ENCODE data around the gene SLC22A12.
"Not testable (repeated sequence)": the region's sequence is repeated elsewhere in the genome, so short reads cannot be mapped to it uniquely, and the experiment has no call there.

SLC22A12 gene

DNA sequence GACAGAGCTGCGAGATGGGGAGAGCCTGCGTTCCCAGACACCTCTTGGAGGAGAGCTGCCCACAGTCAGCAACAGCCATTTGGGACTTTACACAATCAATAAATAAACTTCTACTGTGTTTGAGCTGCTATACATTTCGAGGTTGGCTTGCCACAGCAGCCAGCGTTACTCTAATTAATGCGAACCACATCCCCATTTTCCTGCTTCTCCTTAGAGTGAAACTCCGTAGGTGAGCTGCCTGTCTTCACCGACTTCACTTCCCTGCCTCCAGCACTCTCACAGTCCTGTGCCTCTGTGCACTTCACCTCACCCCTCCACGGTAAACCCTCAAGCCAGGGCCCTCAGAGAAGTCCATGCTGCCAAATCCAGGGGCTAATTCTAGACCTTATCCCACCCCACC, 5.9 kb upstream of the SLC22A12 start:
- DNase-seq (ENCODE audit: low spot score) = no peak

DNA sequence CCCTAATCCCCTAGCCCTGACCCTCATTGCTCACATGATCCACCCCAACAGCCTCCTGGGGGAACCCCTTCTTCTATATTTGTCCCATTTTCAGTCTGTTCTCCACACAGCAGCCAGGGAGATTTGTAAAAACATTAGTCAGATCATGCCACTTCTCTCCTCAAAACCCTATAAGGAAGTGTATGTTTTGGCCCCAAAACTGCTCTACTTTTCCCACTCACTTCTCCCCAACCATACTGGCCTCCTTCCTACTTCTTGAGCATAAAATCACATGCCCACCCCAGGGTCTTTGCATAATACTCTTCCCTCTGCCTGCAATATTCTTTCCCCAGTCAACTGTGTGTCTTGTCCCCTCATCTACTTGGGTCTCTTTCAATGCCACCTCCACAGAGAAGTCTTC, 4.7 kb upstream of the SLC22A12 start:
- DNase-seq (ENCODE audit: low spot score) = no peak

DNA sequence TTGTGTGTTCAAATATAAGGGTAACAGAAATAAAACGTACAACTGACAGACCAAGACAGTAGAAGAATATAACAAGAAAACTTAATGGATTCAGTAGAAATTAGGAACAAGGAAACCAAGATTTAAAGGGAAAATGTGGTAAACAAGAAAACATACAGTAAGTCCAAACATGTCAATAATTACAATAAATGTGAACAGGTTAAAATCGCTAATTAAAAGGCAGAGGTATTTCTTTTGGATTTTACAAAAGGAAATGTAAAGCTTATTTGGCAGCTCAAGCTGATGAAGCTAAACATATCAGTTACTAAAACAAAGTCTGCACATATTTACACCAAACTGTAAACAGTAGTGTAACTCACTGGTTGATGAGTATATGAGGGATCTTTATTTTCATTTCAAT, 2.3 kb upstream of the SLC22A12 start:
- no peak for DNase-seq (ENCODE audit: low spot score)

DNA sequence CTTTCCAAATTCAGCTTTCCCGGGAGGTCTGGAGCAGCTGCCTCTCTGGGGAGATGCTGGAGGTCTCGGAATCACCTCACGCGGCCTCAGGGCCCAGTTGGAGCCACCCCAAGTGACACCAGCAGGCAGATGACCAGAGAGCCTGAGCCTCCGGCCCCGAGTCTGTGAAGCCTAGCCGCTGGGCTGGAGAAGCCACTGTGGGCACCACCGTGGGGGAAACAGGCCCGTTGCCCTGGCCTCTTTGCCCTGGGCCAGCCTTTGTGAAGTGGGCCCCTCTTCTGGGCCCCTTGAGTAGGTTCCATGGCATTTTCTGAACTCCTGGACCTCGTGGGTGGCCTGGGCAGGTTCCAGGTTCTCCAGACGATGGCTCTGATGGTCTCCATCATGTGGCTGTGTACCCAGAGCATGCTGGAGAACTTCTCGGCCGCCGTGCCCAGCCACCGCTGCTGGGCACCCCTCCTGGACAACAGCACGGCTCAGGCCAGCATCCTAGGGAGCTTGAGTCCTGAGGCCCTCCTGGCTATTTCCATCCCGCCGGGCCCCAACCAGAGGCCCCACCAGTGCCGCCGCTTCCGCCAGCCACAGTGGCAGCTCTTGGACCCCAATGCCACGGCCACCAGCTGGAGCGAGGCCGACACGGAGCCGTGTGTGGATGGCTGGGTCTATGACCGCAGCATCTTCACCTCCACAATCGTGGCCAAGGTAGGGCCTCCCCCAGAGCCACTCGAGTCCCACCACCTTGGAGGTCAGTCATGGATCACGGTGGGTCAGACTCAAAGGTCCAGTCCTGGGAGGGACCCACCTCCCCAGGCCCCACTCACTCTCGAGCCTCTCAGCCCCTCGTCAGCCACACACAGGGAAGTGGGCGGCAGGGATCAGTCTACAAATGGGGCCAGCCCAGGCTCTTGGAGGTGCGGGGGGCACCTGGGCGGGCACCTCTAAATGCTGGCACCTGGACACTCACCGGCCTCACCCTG, 525 bp downstream of the SLC22A12 start:
- no peak for DNase-seq (ENCODE audit: low spot score)

DNA sequence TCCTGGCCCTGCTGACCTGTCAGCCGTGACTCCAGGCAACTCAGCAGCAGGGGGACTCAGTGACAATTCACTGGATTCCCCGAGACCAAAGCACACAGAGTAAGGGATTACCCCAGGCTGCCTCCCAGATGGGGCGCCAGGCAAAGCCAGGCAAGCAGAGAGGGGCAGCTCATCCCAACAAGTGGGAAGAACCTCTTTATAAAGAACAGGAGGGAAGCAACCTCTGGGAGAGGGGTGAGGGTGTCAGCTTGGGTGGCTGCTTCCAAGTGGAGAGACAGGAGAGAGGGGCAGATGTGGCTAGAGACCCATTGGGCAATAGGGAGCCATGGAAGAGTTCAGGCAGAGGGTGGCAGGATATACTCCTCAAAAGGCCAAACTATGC, 1.2 kb downstream of the SLC22A12 start:
- DNase-seq (ENCODE audit: low spot score) = no peak

DNA sequence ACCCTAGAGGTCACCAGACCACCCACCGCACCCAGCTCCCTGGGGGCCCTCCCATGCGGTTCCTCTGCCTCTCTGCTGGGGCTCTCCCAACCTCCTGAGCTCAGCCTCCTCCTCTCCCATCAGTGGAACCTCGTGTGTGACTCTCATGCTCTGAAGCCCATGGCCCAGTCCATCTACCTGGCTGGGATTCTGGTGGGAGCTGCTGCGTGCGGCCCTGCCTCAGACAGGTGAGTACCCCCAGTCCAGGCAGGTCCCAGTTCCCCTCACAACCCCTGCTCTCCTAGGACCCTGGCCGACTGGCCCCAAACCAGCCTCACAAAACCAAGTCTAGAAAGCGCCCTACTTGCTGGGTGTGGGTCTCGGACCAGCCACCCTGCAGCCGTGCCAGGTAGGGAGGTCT, 1.6 kb downstream of the SLC22A12 start:
- DNase-seq (ENCODE audit: low spot score) = no peak

DNA sequence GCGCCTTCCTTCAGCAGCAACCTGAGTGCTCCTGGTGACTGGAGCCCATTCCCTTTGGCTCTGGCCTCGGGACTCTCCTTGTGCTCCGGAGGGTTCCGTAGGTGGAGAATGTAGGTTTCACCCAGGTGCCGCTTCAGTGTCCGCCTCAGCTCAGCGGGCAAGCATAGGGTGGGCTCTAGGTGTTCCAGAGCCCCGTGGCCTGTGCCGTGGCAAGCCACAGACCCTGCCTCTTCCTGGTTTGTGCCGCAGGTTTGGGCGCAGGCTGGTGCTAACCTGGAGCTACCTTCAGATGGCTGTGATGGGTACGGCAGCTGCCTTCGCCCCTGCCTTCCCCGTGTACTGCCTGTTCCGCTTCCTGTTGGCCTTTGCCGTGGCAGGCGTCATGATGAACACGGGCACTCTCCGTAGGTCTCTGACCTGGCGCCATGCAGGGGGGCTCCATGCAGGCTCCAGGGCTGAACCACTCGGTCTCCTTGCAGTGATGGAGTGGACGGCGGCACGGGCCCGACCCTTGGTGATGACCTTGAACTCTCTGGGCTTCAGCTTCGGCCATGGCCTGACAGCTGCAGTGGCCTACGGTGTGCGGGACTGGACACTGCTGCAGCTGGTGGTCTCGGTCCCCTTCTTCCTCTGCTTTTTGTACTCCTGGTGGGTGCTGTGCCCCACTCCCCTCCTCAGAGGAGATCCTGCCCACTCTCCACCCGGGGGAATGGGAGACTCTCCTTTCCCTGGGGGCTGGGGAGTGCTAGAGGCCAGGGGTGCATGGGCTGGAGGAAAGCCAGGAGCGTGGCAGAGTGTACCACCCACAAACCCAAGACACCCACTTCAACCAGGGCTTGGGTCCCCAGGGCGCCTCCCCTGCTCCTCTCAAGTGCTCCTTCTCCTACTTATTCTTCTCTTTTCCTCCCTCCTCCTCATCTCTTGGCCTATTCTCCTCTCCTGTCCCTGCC, 2.4 kb downstream of the SLC22A12 start:
- no peak for DNase-seq (ENCODE audit: low spot score)

DNA sequence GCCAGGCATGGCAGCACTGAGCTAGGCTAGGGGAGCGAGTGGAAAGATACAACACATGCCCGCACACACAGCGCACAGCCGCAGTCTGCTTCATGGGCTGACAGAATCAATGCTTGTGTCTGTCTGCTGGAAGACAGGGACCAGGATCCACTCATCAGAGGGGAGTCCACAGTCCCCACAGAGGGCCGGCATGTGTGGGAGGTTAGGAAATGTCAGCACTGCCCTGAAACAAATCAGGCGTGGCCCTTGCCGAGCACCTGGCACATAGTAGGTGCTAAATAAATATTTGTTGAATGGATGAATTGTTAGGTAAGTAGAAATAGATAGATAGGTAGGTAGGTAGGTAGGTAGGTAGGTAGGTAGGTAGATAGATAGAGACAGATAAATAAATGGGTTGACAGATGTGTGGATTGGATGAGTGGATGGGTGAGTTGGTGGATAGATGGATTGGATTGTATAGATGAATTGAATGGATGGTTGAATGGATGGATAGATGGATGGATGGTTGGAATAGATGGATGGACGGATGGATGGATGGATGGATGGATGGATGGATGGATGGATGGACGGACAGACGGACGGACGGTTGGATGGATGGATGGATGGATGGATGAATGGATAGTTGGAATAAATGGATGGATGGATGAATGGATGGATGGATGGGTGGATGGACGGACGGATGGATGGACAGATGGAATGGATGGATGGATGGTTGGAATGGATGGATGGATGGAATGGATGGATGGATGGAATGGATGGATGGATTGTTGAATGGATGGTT, 3.3 kb downstream of the SLC22A12 start:
- DNase-seq (ENCODE audit: low spot score) = no peak

DNA sequence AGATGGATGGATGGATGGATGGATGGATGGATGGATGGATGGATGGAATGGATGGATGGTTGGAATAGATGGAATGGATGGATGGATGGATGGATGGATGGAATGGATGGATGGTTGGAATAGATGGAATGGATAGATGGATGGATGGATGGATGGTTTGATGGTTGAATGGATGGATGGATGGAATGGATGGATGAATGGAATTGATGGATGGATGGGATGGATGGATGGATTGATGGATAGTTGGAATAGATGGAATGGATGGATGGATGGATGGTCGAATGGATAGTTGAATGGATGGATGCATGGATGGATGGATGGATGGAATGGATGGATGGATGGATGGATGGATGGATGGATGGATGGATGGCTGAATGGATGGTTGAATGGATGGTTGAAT, 4.9 kb downstream of the SLC22A12 start:
- not testable (repeated sequence) for DNase-seq (ENCODE audit: low spot score)

DNA sequence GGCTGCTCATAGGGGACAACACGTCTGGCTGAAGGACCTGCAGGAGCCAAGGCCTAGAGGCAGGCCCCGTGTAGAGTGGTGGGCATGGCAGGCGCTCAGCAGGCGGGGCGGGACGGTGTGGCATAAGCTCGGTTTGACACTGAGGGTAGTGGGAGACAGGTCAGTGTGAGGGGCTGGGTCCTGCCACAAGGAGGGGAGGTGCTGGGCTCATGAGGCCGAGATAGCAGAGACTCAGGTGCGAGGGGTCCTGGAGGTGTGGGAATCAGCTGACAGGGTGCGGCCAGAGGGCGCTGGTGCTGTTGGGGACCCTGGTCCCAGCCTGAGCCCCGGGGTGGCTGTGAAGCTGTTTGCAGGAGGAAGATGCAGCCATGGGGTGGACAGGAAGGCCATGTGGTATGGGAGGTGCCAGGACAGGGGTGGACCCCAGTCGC, 6.7 kb downstream of the SLC22A12 start:
- no peak for DNase-seq (ENCODE audit: low spot score)

DNA sequence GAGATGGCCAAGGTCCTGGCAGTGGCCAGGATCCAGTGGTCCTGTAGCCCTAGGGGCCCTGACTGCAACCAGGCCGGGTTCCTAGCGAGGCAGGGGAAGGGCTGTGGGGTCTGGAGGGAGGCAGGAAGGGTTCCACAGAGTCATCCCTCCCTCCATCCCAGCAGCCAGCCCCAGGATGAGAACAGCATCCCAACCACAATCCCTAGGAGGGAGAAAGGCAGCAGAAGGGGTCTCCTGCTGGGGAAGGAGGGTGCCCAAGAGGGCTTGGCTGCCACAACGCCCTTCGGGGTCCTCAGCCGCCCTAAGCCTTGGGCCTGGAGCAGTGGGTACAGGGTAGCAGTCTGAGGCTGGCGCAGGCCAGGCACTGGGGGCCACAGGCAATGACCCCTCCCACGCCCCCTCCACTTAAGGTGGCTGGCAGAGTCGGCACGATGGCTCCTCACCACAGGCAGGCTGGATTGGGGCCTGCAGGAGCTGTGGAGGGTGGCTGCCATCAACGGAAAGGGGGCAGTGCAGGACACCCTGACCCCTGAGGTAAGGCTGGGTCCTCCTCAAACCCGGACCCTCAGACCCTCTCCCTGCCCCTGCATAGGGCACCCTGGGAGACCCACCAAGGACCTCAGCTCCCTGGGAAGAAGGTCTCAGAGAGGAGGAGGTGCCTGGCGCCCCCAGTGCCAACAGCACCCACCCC, 7.2 kb downstream of the SLC22A12 start:
- DNase-seq (ENCODE audit: low spot score) = no peak

DNA sequence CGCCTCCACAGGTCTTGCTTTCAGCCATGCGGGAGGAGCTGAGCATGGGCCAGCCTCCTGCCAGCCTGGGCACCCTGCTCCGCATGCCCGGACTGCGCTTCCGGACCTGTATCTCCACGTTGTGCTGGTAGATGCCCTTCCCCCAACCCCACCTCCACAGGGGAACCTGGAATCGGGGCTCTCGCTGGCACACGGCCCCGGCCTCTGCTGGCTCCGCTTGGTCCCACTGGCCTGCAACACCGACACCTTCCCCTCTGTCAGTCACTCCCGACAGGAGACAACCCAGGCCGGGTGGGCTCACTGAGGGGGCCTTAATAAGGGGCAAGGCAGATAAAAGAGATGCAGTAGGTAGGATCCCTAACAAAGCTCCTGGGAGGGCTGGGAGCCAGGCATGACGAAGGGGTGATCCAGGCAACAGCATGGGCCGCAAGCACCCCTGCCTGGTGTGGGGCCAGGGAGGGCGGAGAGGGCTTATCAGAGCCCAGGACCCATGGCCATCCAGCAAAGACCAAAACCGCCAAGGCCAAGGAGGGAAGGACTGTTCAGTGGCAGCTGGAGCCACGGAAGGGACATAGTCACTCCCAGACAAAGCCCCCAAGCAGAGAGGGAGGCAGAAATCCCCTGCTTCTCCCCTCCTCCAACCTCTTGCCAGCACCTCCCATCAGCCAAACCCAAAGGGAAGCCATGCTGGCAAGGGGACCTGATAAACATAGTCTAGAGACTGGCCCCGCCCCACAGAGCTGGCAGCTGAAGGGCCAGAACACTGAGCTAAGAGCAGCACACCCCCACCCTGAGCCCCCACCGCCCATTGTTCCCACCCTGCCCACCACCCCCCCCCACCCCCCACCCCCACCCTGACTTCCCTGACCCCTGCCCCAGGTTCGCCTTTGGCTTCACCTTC, 8.0 kb downstream of the SLC22A12 start:
- DNase-seq (ENCODE audit: low spot score) = no peak

DNA sequence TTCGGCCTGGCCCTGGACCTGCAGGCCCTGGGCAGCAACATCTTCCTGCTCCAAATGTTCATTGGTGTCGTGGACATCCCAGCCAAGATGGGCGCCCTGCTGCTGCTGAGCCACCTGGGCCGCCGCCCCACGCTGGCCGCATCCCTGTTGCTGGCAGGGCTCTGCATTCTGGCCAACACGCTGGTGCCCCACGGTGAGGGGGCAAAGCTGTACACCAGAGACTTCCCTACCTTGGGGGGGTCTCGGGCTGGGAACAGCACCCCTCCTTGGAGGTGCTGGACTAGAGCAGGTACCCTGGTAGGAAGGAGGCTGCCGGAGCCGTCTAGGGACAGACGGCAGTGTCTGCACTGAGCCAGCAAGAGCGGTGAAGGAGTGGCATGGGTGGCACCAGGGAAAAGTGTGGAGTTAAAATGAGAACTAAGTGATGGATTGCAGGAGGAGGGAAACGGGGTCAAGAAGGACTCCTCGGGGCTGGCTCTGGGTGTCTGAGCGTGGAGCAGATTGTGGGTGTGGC, 8.7 kb downstream of the SLC22A12 start:
- DNase-seq (ENCODE audit: low spot score) = no peak

DNA sequence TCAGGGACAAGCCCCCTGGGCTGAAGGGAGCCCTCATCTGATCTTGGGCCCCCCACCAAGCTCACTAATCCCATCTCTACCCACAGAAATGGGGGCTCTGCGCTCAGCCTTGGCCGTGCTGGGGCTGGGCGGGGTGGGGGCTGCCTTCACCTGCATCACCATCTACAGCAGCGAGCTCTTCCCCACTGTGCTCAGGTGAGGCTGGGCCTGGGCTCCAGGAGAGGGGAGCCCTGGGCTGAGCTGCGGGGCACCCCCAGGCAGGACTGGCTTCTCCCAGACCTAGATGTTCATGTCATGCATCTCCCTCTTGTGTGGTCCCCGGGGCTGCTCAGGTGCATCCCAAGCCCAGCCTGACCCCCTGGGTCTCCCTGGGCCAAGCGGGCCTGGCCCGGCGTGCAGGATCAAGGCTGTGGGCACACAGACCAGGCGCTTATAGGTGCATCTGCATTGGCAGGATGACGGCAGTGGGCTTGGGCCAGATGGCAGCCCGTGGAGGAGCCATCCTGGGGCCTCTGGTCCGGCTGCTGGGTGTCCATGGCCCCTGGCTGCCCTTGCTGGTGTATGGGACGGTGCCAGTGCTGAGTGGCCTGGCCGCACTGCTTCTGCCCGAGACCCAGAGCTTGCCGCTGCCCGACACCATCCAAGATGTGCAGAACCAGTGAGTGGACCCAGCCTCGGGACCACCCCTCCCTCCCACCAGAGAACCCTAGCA, 9.4 kb downstream of the SLC22A12 start:
- DNase-seq (ENCODE audit: low spot score) = no peak

DNA sequence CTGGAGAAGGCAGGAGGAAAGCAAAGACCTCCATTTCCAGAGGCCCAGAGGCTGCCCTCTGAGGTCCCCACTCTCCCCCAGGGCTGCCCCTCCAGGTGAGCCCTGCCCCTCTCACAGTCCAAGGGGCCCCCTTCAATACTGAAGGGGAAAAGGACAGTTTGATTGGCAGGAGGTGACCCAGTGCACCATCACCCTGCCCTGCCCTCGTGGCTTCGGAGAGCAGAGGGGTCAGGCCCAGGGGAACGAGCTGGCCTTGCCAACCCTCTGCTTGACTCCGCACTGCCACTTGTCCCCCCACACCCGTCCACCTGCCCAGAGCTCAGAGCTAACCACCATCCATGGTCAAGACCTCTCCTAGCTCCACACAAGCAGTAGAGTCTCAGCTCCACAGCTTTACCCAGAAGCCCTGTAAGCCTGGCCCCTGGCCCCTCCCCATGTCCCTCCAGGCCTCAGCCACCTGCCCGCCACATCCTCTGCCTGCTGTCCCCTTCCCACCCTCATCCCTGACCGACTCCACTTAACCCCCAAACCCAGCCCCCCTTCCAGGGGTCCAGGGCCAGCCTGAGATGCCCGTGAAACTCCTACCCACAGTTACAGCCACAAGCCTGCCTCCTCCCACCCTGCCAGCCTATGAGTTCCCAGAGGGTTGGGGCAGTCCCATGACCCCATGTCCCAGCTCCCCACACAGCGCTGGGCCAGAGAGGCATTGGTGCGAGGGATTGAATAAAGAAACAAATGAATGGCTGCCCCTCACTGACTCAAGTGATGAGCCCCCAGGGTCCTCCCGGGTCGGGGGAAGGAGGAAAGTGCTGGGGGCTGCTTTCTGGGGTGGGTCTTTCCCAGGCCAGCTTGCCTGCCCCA, 10.8 kb downstream of the SLC22A12 start:
- no peak for DNase-seq (ENCODE audit: low spot score)

DNA sequence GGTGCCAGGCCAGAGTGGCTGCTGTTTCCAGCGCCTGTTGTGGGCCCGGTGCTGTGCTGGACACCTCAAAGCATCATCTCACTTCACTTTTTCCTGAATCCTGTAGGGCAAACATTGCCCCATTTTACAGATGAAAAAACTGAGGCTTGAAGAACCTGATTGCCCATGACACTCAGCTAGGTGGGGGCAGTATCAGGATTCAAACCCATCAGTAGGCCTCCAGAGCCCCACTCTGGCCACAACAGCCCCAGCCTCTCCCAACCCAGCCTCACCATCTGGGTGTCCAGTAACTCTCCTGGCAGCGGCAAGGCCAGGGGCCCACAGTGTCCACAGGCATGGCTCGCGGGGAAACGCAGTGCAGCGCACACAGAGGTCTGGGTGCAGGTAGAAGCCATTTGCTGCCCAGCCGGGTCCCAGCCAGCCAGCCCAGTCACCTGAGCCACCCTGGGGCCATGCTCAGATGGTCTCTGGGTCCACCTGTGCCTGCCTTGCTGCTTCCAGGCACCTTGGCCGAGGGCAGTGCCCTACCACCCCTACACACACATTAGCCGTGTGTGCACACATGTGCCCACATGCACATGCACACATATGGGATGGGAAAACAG, 11.5 kb downstream of the SLC22A12 start:
- DNase-seq (ENCODE audit: low spot score) = no peak

DNA sequence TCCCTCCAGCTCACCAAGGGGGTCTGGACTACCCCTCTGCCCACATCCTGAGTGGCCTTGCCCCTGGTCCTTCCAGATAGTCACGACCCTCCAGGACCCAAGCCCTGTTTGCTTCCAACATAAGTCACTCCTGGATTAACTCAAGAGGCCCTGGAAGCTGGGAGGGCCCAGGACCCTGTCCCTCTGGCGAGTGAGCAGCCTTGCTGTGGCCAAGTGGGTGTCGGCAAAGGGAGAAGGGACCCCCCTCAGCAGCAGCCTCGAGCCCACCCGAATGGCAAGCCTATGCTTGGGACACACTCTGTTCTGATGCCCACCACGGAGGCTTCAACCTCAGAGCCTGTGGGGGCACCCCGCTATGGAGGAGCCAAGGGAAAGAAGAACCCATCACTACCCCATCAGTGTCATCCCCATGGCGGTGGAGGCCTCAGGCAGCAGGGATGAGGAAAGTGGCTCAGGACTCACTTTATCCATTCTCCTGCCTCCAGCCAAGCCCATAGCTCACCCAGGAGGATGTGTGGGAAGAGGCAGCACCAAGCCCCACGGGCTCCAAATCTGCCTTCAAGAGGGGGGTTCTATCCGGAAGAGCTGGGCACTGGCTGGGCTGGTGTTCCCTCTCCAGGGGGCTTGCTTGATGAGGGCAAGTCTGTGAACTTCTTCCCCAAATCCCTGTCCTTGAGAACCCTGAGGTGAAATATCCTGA, 12.5 kb downstream of the SLC22A12 start:
- no peak for DNase-seq (ENCODE audit: low spot score)

All from SW480 (cell line).